IMR-90 (cell line): Measurements from ENCODE around the gene CTNND2. TPM values are rescaled to one million over a fixed set of nuclear protein-coding genes. Genes with fewer than 3 reads are reported as not detected.

Experiments used
- ATAC-seq: fragments of 200-7000 bp; cut with Tn5 transposase; 2 replicates; pipeline ENCODE4 v1.9.1; 2020; ENCODE audit warnings: low read depth, mild to moderate bottlenecking, moderate library complexity
- BruUV-seq: library from RNA; stranded (reverse); fragments of 400-500 nt; replicated peaks from 2 replicates; lab custom pipeline; 2021; lab: Mats Ljungman, UMichigan
- CTCF ChIA-PET: fragments of 300-600 bp; formaldehyde crosslinking; extraction: SDS; loops from one replicate; lab custom pipeline; 2021; ENCODE audit warnings: antibody characterized with exemption; lab: Yijun Ruan, JAX
- POLR2A ChIA-PET: fragments of 300-600 bp; sonication (Branson Sonifier 250); formaldehyde crosslinking; loops from one replicate; lab custom pipeline; 2022; ENCODE audit warnings: antibody characterized with exemption; ENCODE audit not compliant: unreplicated experiment; lab: Charles Lee
- DNase-seq: peaks from one replicate; pipeline ENCODE4 v3.0.0; 2013
- H2AFZ ChIP-seq: replicated peaks from 2 replicates; pipeline ENCODE3; 2013; ENCODE audit warnings: low read length, mild to moderate bottlenecking; ENCODE audit not compliant: poor library complexity
- H2AK5ac ChIP-seq: 2 replicates; pipeline ENCODE4 v1.6.1; 2013; ENCODE audit warnings: low read depth, low read length, inconsistent platforms
- H2AK9ac ChIP-seq: replicated peaks from 2 replicates; pipeline ENCODE3; 2013; ENCODE audit warnings: mild to moderate bottlenecking, low read depth, low read length, moderate library complexity; ENCODE audit not compliant: poor library complexity
- H2BK120ac ChIP-seq: 2 replicates; pipeline ENCODE4 v1.6.1; 2013; ENCODE audit warnings: low read depth, low read length, inconsistent platforms
- H2BK15ac ChIP-seq: 3 replicates; pipeline ENCODE4 v1.6.1; 2013; ENCODE audit warnings: low read depth, low read length, inconsistent platforms
- H2BK20ac ChIP-seq: 2 replicates; pipeline ENCODE4 v1.6.1; 2013; ENCODE audit warnings: low read depth, mild to moderate bottlenecking, inconsistent platforms, low read length, moderate library complexity
- H2BK5ac ChIP-seq: 2 replicates; pipeline ENCODE4 v1.6.1; 2013; ENCODE audit warnings: mild to moderate bottlenecking, low read depth, low read length, inconsistent platforms; ENCODE audit not compliant: poor library complexity, severe bottlenecking
- H3K14ac ChIP-seq: replicated peaks from 2 replicates; pipeline ENCODE4 v1.6.1; 2013; ENCODE audit warnings: low read depth, low read length, inconsistent platforms
- H3K18ac ChIP-seq: 2 replicates; pipeline ENCODE4 v1.6.1; 2013; ENCODE audit warnings: low read depth, low read length, control low read depth
- H3K23ac ChIP-seq: 2 replicates; pipeline ENCODE4 v1.6.1; 2013; ENCODE audit warnings: low read depth, low read length, inconsistent platforms
- H3K27ac ChIP-seq: 2 replicates; pipeline ENCODE4 v1.5.1; 2013; ENCODE audit warnings: mild to moderate bottlenecking, control low read depth, low read length; ENCODE audit not compliant: insufficient read depth
- H3K27me3 ChIP-seq: 2 replicates; pipeline ENCODE4 v1.6.1; 2013; ENCODE audit warnings: low read length; ENCODE audit not compliant: control insufficient read depth, insufficient read depth
- H3K36me3 ChIP-seq: 2 replicates; pipeline ENCODE4 v1.6.1; 2013; ENCODE audit warnings: low read length, mixed read lengths; ENCODE audit not compliant: control insufficient read depth, insufficient read depth
- H3K4ac ChIP-seq: 2 replicates; pipeline ENCODE4 v1.6.1; 2013; ENCODE audit warnings: low read depth, low read length, inconsistent platforms
- H3K4me1 ChIP-seq: 2 replicates; pipeline ENCODE4 v1.6.1; 2013; ENCODE audit warnings: low read length, mixed read lengths; ENCODE audit not compliant: control insufficient read depth, insufficient read depth
- H3K4me2 ChIP-seq: 2 replicates; pipeline ENCODE4 v1.6.1; 2013; ENCODE audit warnings: low read depth, mild to moderate bottlenecking, control low read depth, low read length, moderate library complexity
- H3K4me3 ChIP-seq: 2 replicates; pipeline ENCODE4 v1.5.1; 2013; ENCODE audit warnings: low read depth, mild to moderate bottlenecking, control low read depth, low read length, moderate library complexity; ENCODE audit not compliant: insufficient read depth
- H3K56ac ChIP-seq: 2 replicates; pipeline ENCODE4 v1.6.1; 2013; ENCODE audit warnings: low read length, inconsistent platforms; ENCODE audit not compliant: insufficient read depth; ENCODE audit errors: extremely low read depth
- H3K79me1 ChIP-seq, 2 experiments: 2 replicates each; pipeline ENCODE4 v1.6.1; 2013; ENCODE audit warnings: low read length in 2 of 2, inconsistent platforms in 1 of 2, low read depth in 1 of 2
- H3K9ac ChIP-seq: 2 replicates; pipeline ENCODE4 v1.6.1; 2013; ENCODE audit warnings: low read depth, low read length, control low read depth
- H3K9me1 ChIP-seq: 2 replicates; pipeline ENCODE4 v1.6.1; 2013; ENCODE audit warnings: low read length, inconsistent platforms; ENCODE audit not compliant: insufficient read depth
- H3K9me3 ChIP-seq: 2 replicates; pipeline ENCODE4 v1.6.1; 2013; ENCODE audit warnings: low read length; ENCODE audit not compliant: control insufficient read depth, insufficient read depth
- H4K20me1 ChIP-seq: 2 replicates; pipeline ENCODE4 v1.6.1; 2013; ENCODE audit warnings: low read length, inconsistent platforms; ENCODE audit not compliant: insufficient read depth
- H4K5ac ChIP-seq: 2 replicates; pipeline ENCODE4 v1.6.1; 2013; ENCODE audit warnings: mild to moderate bottlenecking, low read depth, low read length, control low read depth
- H4K8ac ChIP-seq, 2 experiments: 2 replicates each; pipeline ENCODE4 v1.6.1; 2013; ENCODE audit warnings: low read depth in 2 of 2, low read length in 2 of 2, control low read depth in 1 of 2, inconsistent platforms in 1 of 2
- H4K91ac ChIP-seq: 2 replicates; pipeline ENCODE4 v1.6.1; 2013; ENCODE audit warnings: low read depth, low read length, inconsistent platforms; ENCODE audit not compliant: insufficient read depth
- BHLHE40 ChIP-seq: fragments of 150-350 bp; IDR thresholded peaks from 2 replicates; pipeline ENCODE4 v1.6.1; 2016; ENCODE audit warnings: mild to moderate bottlenecking, low read depth, low read length
- CEBPB ChIP-seq: IDR thresholded peaks from 2 replicates; pipeline ENCODE4 v1.6.1; 2012; ENCODE audit warnings: low read depth, low read length, improper control_type of control experiment
- CHD1 ChIP-seq: IDR thresholded peaks from 2 replicates; pipeline ENCODE4 v1.6.1; 2012; ENCODE audit warnings: low read depth, low read length, improper control_type of control experiment
- ELK1 ChIP-seq: fragments of 150-350 bp; IDR thresholded peaks from 2 replicates; pipeline ENCODE4 v1.6.1; 2016; ENCODE audit warnings: low read depth, mild to moderate bottlenecking, low read length, moderate library complexity, borderline replicate concordance
- FOS ChIP-seq: fragments of 150-350 bp; IDR thresholded peaks from 2 replicates; pipeline ENCODE4 v1.6.1; 2016; ENCODE audit warnings: low read depth, low read length
- MAZ ChIP-seq: IDR thresholded peaks from 2 replicates; pipeline ENCODE4 v1.6.1; 2012; ENCODE audit warnings: low read depth, mild to moderate bottlenecking, low read length, improper control_type of control experiment, moderate library complexity, borderline replicate concordance
- MXI1 ChIP-seq: IDR thresholded peaks from 2 replicates; pipeline ENCODE4 v1.6.1; 2012; ENCODE audit warnings: low read depth, mild to moderate bottlenecking, low read length, moderate library complexity, borderline replicate concordance
- NFE2L2 ChIP-seq: fragments of 150-350 bp; IDR thresholded peaks from 2 replicates; pipeline ENCODE4 v1.6.1; 2016; ENCODE audit warnings: low read depth, mild to moderate bottlenecking, low read length
- POLR2A ChIP-seq: IDR thresholded peaks from 2 replicates; pipeline ENCODE4 v1.6.1; 2012; ENCODE audit warnings: mild to moderate bottlenecking, low read depth, low read length
- RAD21 ChIP-seq: IDR thresholded peaks from 2 replicates; pipeline ENCODE4 v1.6.1; 2012; ENCODE audit warnings: low read length, improper control_type of control experiment
- RCOR1 ChIP-seq: IDR thresholded peaks from 2 replicates; pipeline ENCODE4 v1.6.1; 2012; ENCODE audit warnings: mild to moderate bottlenecking, low read length, improper control_type of control experiment; ENCODE audit not compliant: insufficient replicate concordance
- RFX5 ChIP-seq: IDR thresholded peaks from 2 replicates; pipeline ENCODE4 v1.8.0; 2012; ENCODE audit warnings: low read depth, mild to moderate bottlenecking, low read length, moderate library complexity
- SMC3 ChIP-seq: fragments of 150-350 bp; IDR thresholded peaks from 2 replicates; pipeline ENCODE4 v1.6.1; 2016; ENCODE audit warnings: low read depth, mild to moderate bottlenecking, antibody characterized with exemption, low read length, moderate library complexity
- USF2 ChIP-seq: fragments of 150-350 bp; IDR thresholded peaks from 2 replicates; pipeline ENCODE4 v1.6.1; 2017; ENCODE audit warnings: mild to moderate bottlenecking, antibody characterized with exemption, low read length, low read depth
- WGBS, 2 experiments: methylation state at CpG; one replicate each; pipeline versions ENCODE4 v1.1.5 to v1.1.7; 2013; ENCODE audit warnings: missing lambda C conversion rate in 2 of 2; ENCODE audit not compliant: insufficient read length in 1 of 2; ENCODE audit errors: extremely low coverage in 2 of 2; 5-methylcytosine and 5-hydroxymethylcytosine counted together
- dilution Hi-C: fragments of 300-500 bp; cut with HindIII; formaldehyde crosslinking; loops from one replicate; pipeline ENCODE4 v1.14.3; 2018; ENCODE audit warnings: low sequenced_read_pairs; ENCODE audit not compliant: unreplicated experiment
- in situ Hi-C: fragments of 300-500 bp; cut with MboI; formaldehyde crosslinking; loops from 3 replicates; pipeline ENCODE4 v1.14.3; 2019; ENCODE audit warnings: low sequenced_read_pairs, inconsistent platforms, mixed read lengths
- intact Hi-C: fragments of 100-400 bp; cut with micrococcal nuclease; formaldehyde crosslinking; loops from 2 replicates; pipeline ENCODE4 v1.10.0; 2022
- polyA plus RNA-seq, 3 experiments: library from polyadenylated mRNA; depleted of rRNA; stranded (reverse); fragments of >200 nt; gene quantifications; 2 replicates each; pipeline ENCODE4 v1.2.3, GENCODE V29; 2012; ENCODE audit warnings: low replicate concordance in 1 of 3
- total RNA-seq: library from RNA; depleted of rRNA; stranded (reverse); fragments of >200 nt; gene quantifications from 2 replicates; pipeline ENCODE4 v1.2.3, GENCODE V29; 2012

Gene CTNND2
- total and polyA plus RNA-seq, 2 of the 4 experiments (the other 2 are of a cell fraction), result not detected

- DNase-seq (no peak), ATAC-seq (no peak)
- H2BK20ac ChIP-seq, result no peak overlapping the region
- no peak overlapping the region for H3K56ac ChIP-seq
- no peak overlapping the region for H4K8ac ChIP-seq
- no peak overlapping the region for H3K4me3 ChIP-seq
- WGBS, 2 experiments, result no CpG with 5 or more reads among the region's 11 CpGs
- no peak overlapping the region for H2BK120ac ChIP-seq
- no peak overlapping the region for H3K18ac ChIP-seq
- no peak overlapping the region for H4K91ac ChIP-seq
- no peaks in the 10 kb centered on the region for H3K36me3 ChIP-seq
- H3K79me1 ChIP-seq, result no peaks in the 10 kb centered on the region
- H3K27me3 ChIP-seq, result peaks cover 16% of the 10 kb centered on the region
- POLR2A ChIA-PET, result no interaction called here
- no peak overlapping the region for H3K4me2 ChIP-seq
- CTCF ChIA-PET, result no interaction called here
- no peak overlapping the region for H3K27ac ChIP-seq
- H3K9me3 ChIP-seq, result no peaks in the 10 kb centered on the region
- no peak overlapping the region for H2AK9ac ChIP-seq
- no peak overlapping the region for H4K5ac ChIP-seq
- H2BK5ac ChIP-seq, result no peak overlapping the region
- H4K20me1 ChIP-seq, result no peaks in the 10 kb centered on the region
- no peaks in the 10 kb centered on the region for H3K4me1 ChIP-seq
- TF ChIP-seq NFE2L2, result no peak
- TF ChIP-seq BHLHE40, result no peak
- TF ChIP-seq RFX5, result no peak
- TF ChIP-seq CEBPB, result no peak
- no peak for TF ChIP-seq RCOR1
- TF ChIP-seq FOS, result no peak
- no peak for TF ChIP-seq MXI1
- no peak for TF ChIP-seq MAZ
- TF ChIP-seq SMC3, result no peak
- TF ChIP-seq POLR2A, result no peak
- TF ChIP-seq RAD21, result no peak
- no peak for TF ChIP-seq ELK1
- TF ChIP-seq CHD1, result no peak
- no peak for TF ChIP-seq USF2
- H3K14ac ChIP-seq, result no peak overlapping the region
- dilution Hi-C loops, result no loop called here
- H3K9ac ChIP-seq, result no peak overlapping the region
- H2AK5ac ChIP-seq, result no peak overlapping the region
- H3K9me1 ChIP-seq, result no peaks in the 10 kb centered on the region
- no peak overlapping the region for H3K4ac ChIP-seq
- intact Hi-C loops, result no loop called here
- no peak overlapping the region for H3K23ac ChIP-seq
- no peak overlapping the region for H2AFZ ChIP-seq
- no peak overlapping the region for H2BK15ac ChIP-seq
- no TSS peak for BruUV-seq
- in situ Hi-C loops, result no loop called here
Measured at GRCh38 chr5:10999714-11000113, 904.5 kb downstream of the CTNND2 start.
